Muscle layer of duodenum (tissue), 2 donors: ENCODE measurements around the gene POLR2L.

Source experiments
- H3K27ac ChIP-seq: one replicate; pipeline ENCODE4 v1.7.0; 2013; ENCODE audit warnings: mild to moderate bottlenecking, low read length
- H3K27me3 ChIP-seq: one replicate; pipeline ENCODE4 v1.7.0; 2013; ENCODE audit warnings: low read depth, mild to moderate bottlenecking, control low read depth, low read length
- H3K36me3 ChIP-seq, 2 donors: one replicate each; pipeline ENCODE4 v1.7.0; 2013; ENCODE audit warnings: low read length in 2 of 2, control low read depth in 1 of 2, mild to moderate bottlenecking in 1 of 2; ENCODE audit not compliant: insufficient read depth in 2 of 2, control insufficient read depth in 1 of 2
- H3K4me1 ChIP-seq, 2 donors: one replicate each; pipeline ENCODE4 v1.7.0; 2013; ENCODE audit warnings: low read length in 2 of 2, mild to moderate bottlenecking in 2 of 2, control low read depth in 1 of 2, moderate library complexity in 1 of 2; ENCODE audit not compliant: insufficient read depth in 2 of 2, control insufficient read depth in 1 of 2
- H3K4me3 ChIP-seq, 2 donors: one replicate each; pipeline ENCODE4 v1.7.0; 2013; ENCODE audit warnings: low read length in 2 of 2, low read depth in 1 of 2, mild to moderate bottlenecking in 1 of 2
- H3K9me3 ChIP-seq, 2 donors: one replicate each; pipeline ENCODE4 v1.7.0; 2013; ENCODE audit warnings: low read length in 2 of 2, control low read depth in 1 of 2, mild to moderate bottlenecking in 1 of 2; ENCODE audit not compliant: control insufficient read depth in 1 of 2
- donor health status: healthy.

Gene POLR2L

GRCh38 chr11:860234-861104, 18.1 kb upstream of the POLR2L start:
- Histone ChIP-seq H3K27me3 (no peaks in the 10 kb centered on the region), H3K27ac (no peak overlapping the region), H3K4me1 (peaks cover 0 to 22% of the 10 kb centered on the region in 2 donors), H3K36me3 (peaks cover 0 to 25% of the 10 kb centered on the region in 2 donors), H3K9me3 (no peaks in the 10 kb centered on the region), H3K4me3 (peak overlapping the region in 1 of 2 donors; percentile 61)

- H3K36me3 ChIP-seq, result peaks cover 0 to 17% of the 10 kb centered on the region in 2 donors
- no peak overlapping the region for H3K27ac ChIP-seq
- H3K27me3 ChIP-seq, result no peaks in the 10 kb centered on the region
- H3K9me3 ChIP-seq, result no peaks in the 10 kb centered on the region
- peaks cover 0 to 22% of the 10 kb centered on the region in 2 donors for H3K4me1 ChIP-seq
- peak overlapping the region in 1 of 2 donors; percentile 61 for H3K4me3 ChIP-seq
These were observed 17.2 kb upstream of the POLR2L start for GRCh38 chr11:859394-860131.

GRCh38 chr11:858762-859339, 16.5 kb upstream of the POLR2L start:
- Histone ChIP-seq H3K36me3 (peaks cover 0 to 10% of the 10 kb centered on the region in 2 donors), H3K9me3 (no peaks in the 10 kb centered on the region), H3K27me3 (no peaks in the 10 kb centered on the region), H3K4me1 (peaks cover 0 to 22% of the 10 kb centered on the region in 2 donors), H3K27ac (no peak overlapping the region), H3K4me3 (peak overlapping the region in 1 of 2 donors; percentile 61)

DNA sequence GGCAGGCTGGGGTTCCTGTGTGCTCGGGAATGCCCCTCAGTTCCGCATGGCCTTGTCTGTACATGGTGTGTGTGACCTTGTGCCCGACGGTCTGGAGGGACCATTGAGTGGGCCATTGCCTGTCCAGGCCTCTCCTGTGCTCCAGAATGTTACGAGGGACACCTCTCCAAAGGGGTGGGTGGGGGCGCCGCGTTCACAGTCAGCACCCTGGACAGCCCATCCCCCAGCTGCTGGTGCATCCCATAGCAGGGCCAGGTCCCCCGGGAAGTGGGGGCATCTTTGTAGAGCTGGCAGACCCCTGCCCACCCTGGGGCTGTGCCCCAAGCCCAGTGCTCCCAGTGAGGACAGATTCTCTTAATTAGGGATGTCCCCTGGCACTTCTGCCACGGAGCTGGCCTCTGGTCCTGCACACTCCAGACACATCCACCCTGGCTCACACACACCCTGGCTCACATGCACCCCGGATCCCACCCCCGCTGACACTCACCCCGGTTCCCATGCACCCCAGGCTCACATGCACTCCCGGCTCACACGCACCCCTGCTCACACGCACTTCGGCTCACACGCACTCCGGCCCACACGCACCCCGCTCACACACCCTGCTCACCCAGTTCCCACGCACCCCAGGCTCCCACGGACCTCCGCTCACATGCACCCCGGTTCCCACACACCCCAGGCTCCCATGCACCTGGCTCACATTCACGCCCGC, 15.9 kb upstream of the POLR2L start:
- H3K27ac ChIP-seq, result no peak overlapping the region
- no peaks in the 10 kb centered on the region for H3K27me3 ChIP-seq
- H3K9me3 ChIP-seq, result no peaks in the 10 kb centered on the region
- H3K36me3 ChIP-seq, result peaks cover 0 to 3% of the 10 kb centered on the region in 2 donors
- peaks cover 0 to 22% of the 10 kb centered on the region in 2 donors for H3K4me1 ChIP-seq
- H3K4me3 ChIP-seq, result no peak overlapping the region

- no peaks in the 10 kb centered on the region for H3K9me3 ChIP-seq
- H3K4me1 ChIP-seq, result peaks cover 0 to 25% of the 10 kb centered on the region in 2 donors
- H3K27ac ChIP-seq, result no peak overlapping the region
- no peaks in the 10 kb centered on the region for H3K36me3 ChIP-seq
- no peak overlapping the region for H3K4me3 ChIP-seq
- no peaks in the 10 kb centered on the region for H3K27me3 ChIP-seq
These were observed 14.1 kb upstream of the POLR2L start for GRCh38 chr11:856397-856796.

- Histone ChIP-seq H3K27ac (no peak overlapping the region), H3K9me3 (no peaks in the 10 kb centered on the region), H3K4me1 (peaks cover 0 to 31% of the 10 kb centered on the region in 2 donors), H3K36me3 (no peaks in the 10 kb centered on the region), H3K27me3 (no peaks in the 10 kb centered on the region), H3K4me3 (no peak overlapping the region)
These were observed 13.5 kb upstream of the POLR2L start for GRCh38 chr11:855796-856195.

- no peak overlapping the region for H3K27ac ChIP-seq
These were observed 13.0 kb upstream of the POLR2L start for GRCh38 chr11:855330-855674.

DNA sequence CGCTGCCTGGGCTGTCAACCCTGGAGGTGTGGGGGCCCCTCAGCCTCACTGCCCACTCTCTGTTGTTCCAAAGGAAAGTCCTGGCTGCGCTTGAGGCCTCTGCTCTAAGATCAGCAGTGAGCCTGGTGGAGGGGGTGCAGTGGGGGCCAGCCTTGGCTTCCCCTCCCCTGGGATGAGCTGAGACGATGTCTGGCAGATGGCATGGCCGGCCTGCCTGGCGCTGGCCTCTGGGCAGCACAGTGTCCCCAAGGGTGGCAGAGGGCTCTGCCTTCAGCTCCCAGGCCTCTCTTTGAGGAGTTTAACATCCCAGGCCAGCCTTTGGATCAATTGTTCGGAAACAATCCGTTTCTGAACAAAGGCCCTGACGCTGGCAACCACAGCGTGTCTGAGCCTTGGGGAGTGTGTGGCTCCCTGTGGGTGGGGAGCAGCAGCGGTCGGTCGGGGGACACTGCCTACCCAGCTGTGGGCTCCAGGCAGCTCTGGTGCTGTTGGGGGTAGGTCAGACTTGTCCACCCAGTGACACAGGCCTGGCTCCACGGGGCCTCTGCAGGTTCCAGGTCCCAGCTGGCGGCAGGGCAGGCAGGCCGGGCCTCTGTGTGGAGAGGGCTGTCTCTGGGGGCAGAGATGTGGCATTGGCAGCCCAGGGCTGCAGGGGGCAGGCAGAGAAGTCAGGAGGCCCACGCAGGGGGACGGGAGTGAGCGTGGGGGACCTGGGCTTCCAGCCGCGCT, 12.4 kb upstream of the POLR2L start:
- no peaks in the 10 kb centered on the region for H3K36me3 ChIP-seq
- no peak overlapping the region for H3K27ac ChIP-seq
- no peak overlapping the region for H3K4me3 ChIP-seq
- H3K4me1 ChIP-seq, result peaks cover 0 to 31% of the 10 kb centered on the region in 2 donors
- H3K27me3 ChIP-seq, result no peaks in the 10 kb centered on the region
- no peaks in the 10 kb centered on the region for H3K9me3 ChIP-seq

More at GRCh38 chr11:855330-855674, 13.0 kb upstream of the POLR2L start:
- no peaks in the 10 kb centered on the region for H3K27me3 ChIP-seq
- no peaks in the 10 kb centered on the region for H3K36me3 ChIP-seq
- H3K9me3 ChIP-seq, result no peaks in the 10 kb centered on the region
- peaks cover 0 to 31% of the 10 kb centered on the region in 2 donors for H3K4me1 ChIP-seq
- no peak overlapping the region for H3K4me3 ChIP-seq

DNA sequence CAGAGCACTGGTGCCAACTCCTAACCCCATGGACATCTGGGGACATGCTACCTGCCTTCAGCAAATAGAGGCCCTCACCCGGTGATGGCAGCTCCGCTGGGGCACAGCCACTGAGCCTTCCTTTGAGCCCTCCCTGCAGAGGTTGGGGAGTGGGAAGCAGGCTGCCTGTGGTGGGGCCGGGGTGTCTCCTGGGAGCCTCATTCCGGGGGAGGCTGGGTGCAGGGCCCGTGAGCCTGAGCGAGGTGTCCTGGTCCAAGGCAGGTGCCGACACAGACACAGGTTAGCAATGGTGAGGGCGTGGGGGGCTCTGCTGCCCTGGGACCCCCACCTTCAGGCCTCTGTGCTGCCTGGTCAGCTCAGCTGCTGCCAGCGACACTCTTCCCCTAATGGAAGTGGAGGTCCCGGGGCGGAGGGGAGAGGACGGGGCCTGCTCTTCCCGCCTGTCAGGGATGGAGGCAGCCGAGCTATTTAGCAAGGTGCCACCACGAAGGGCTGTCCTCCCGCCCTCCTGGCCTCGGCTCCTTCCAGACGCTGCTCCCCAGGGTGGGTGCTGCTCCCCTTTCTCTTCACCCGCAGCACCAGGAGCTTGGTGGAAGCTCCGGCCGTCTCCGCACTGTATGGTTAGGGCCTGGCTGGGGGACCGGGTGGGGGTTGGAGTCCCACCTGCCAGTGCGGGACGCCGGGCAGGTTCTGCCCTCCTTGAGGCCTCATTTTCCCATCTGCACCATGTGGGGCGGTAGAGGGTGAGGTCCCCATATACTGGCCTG, 11.5 kb upstream of the POLR2L start:
- Histone ChIP-seq H3K4me3 (no peak overlapping the region), H3K36me3 (no peaks in the 10 kb centered on the region), H3K9me3 (no peaks in the 10 kb centered on the region), H3K4me1 (peaks cover 0 to 27% of the 10 kb centered on the region in 2 donors), H3K27me3 (no peaks in the 10 kb centered on the region), H3K27ac (no peak overlapping the region)

DNA sequence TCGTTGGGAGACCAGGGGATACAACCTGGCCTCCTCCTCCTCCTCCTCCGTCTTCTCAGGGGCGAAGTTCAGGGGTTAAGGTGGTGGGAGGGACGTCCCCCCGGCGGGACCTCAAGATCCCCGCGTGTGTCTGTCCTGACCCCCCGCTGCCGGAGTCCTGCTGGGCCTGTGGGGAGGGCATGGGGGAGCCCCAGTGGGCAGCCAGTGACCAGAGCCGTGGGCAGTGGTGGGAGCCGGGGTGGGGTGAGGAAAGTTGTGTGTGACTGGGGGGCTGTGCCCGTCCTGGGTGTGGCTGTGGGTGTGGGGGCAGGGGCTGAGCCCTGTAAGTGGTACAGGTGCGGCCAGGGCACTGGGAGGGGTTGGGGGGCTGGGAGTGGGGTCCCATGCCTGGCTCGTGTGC, 10.4 kb upstream of the POLR2L start:
- no peak overlapping the region for H3K4me3 ChIP-seq
- H3K9me3 ChIP-seq, result no peaks in the 10 kb centered on the region
- peaks cover 0 to 32% of the 10 kb centered on the region in 2 donors for H3K4me1 ChIP-seq
- H3K36me3 ChIP-seq, result no peaks in the 10 kb centered on the region
- H3K27me3 ChIP-seq, result no peaks in the 10 kb centered on the region
- H3K27ac ChIP-seq, result no peak overlapping the region
